Panc1 (cell line): ENCODE data around the gene ONECUT2. TPM values are rescaled to one million over a fixed set of nuclear protein-coding genes. Genes with fewer than 3 reads are reported as not detected.

Experiments used
- ATAC-seq: fragments of 200-7000 bp; cut with Tn5 transposase; 2 replicates; pipeline ENCODE4 v1.9.1; 2020; ENCODE audit warnings: mild to moderate bottlenecking, moderate library complexity
- BruUV-seq: library from RNA; stranded (reverse); fragments of 400-500 nt; replicated peaks from 2 replicates; lab custom pipeline; 2021; lab: Mats Ljungman, UMichigan
- CTCF ChIA-PET: fragments of 300-600 bp; sonication (Branson Sonifier 250); formaldehyde crosslinking; loops from one replicate; lab custom pipeline; 2022; ENCODE audit warnings: antibody characterized with exemption; lab: Charles Lee
- POLR2A ChIA-PET: fragments of 300-600 bp; sonication (Branson Sonifier 250); formaldehyde crosslinking; loops from one replicate; lab custom pipeline; 2022; ENCODE audit warnings: antibody characterized with exemption; lab: Charles Lee
- DNase-seq: peaks from one replicate; pipeline ENCODE4 v3.0.0-alpha.2; 2010; ENCODE audit warnings: low read depth, low spot score
- H3K27ac ChIP-seq: 2 replicates; pipeline ENCODE4 v1.5.1; 2011; ENCODE audit warnings: mild to moderate bottlenecking, low read length, inconsistent platforms
- H3K27me3 ChIP-seq: fragments of 200-500 bp; sonication (Bioruptor generic); 2 replicates; pipeline ENCODE4 v1.6.0; 2014; ENCODE audit warnings: low read length, inconsistent platforms; ENCODE audit not compliant: control insufficient read depth, insufficient read depth
- H3K36me3 ChIP-seq: fragments of 200-500 bp; sonication (Bioruptor generic); 2 replicates; pipeline ENCODE4 v1.5.1; 2014; ENCODE audit warnings: inconsistent platforms, mild to moderate bottlenecking, low read length, moderate library complexity; ENCODE audit not compliant: control insufficient read depth, insufficient read depth
- H3K4me1 ChIP-seq: 2 replicates; pipeline ENCODE4 v1.5.1; 2011; ENCODE audit warnings: inconsistent platforms, mild to moderate bottlenecking, low read length, moderate library complexity; ENCODE audit not compliant: control insufficient read depth, insufficient read depth
- H3K4me3 ChIP-seq, 2 experiments: 2 replicates each; pipeline ENCODE4 v1.5.1; 2011 to 2012; ENCODE audit warnings: low read depth in 2 of 2, low read length in 2 of 2, mild to moderate bottlenecking in 2 of 2, inconsistent platforms in 1 of 2, moderate library complexity in 1 of 2
- H3K9me3 ChIP-seq: fragments of 200-500 bp; sonication (Bioruptor generic); 2 replicates; pipeline ENCODE4 v1.5.1; 2014; ENCODE audit warnings: low read depth, mild to moderate bottlenecking, inconsistent platforms, low read length, moderate library complexity; ENCODE audit not compliant: control insufficient read depth, insufficient read depth
- CTCF ChIP-seq: fragments of 450-650 bp; IDR thresholded peaks from 2 replicates; pipeline ENCODE4 v1.5.1; 2017; ENCODE audit warnings: mild to moderate bottlenecking
- POLR2AphosphoS5 ChIP-seq: IDR thresholded peaks from 2 replicates; pipeline ENCODE4 v1.6.1; 2012; ENCODE audit warnings: mild to moderate bottlenecking, low read depth, low read length, moderate library complexity
- REST ChIP-seq, 2 experiments: IDR thresholded peaks; 2 replicates each; pipeline ENCODE4 v1.6.1; 2011 to 2012; ENCODE audit warnings: low read depth in 2 of 2, control low read depth in 1 of 2, low read length in 1 of 2, mild to moderate bottlenecking in 1 of 2, moderate library complexity in 1 of 2; ENCODE audit not compliant: insufficient read depth in 1 of 2
- SIN3A ChIP-seq: IDR thresholded peaks from 2 replicates; pipeline ENCODE4 v1.6.1; 2012; ENCODE audit warnings: low read depth, mild to moderate bottlenecking, low read length, moderate library complexity, borderline replicate concordance; ENCODE audit not compliant: insufficient read depth
- TCF7L2 ChIP-seq: IDR thresholded peaks from 2 replicates; pipeline ENCODE4 v1.6.1; 2011; ENCODE audit warnings: mild to moderate bottlenecking, low read depth, low read length, inconsistent platforms
- in situ Hi-C: cut with HindIII; loops from 2 replicates; pipeline ENCODE4 v1.10.0; 2016; ENCODE audit warnings: low sequenced_read_pairs, low pct_unique_long_range_greater_than_20kb
- intact Hi-C: fragments of 100-400 bp; cut with micrococcal nuclease; formaldehyde crosslinking; loops from one replicate; pipeline ENCODE4 v1.10.0; 2022; ENCODE audit not compliant: unreplicated experiment
- total RNA-seq: library from RNA; stranded (reverse); gene quantifications from one replicate; pipeline ENCODE4 v1.2.1, GENCODE V29; 2021; ENCODE audit not compliant: unreplicated experiment

The ONECUT2 gene
- total RNA-seq, 1 experiment from 2014 or later = 0.59 TPM

- intact Hi-C loops (no loop called here), in situ Hi-C loops (no loop called here)
- Histone ChIP-seq H3K4me3 (no peak overlapping the region), H3K4me1 (no peaks in the 10 kb centered on the region), H3K9me3 (no peaks in the 10 kb centered on the region), H3K27me3 (no peaks in the 10 kb centered on the region), H3K36me3 (no peaks in the 10 kb centered on the region), H3K27ac (no peak overlapping the region)
- no peak for DNase-seq
- no peak for ATAC-seq
- no TSS peak for BruUV-seq
- POLR2A ChIA-PET = no interaction called here
- no peak for TF ChIP-seq REST (IDR thresholded peaks at IDR 0.05; ENCODE audit: insufficient read depth in 1 of 2, low read depth in 2 of 2, low read length in 1 of 2)
- TF ChIP-seq TCF7L2 = no peak
- no peak for TF ChIP-seq POLR2AphosphoS5
- no peak for TF ChIP-seq CTCF
- TF ChIP-seq SIN3A = no peak
- CTCF ChIA-PET = no interaction called here
Observed at GRCh38 chr18:57498682-57499256, 63.6 kb downstream of the ONECUT2 start.

- H3K27ac ChIP-seq = no peak overlapping the region
- in situ Hi-C loops (no loop called here), intact Hi-C loops (no loop called here)
- CTCF ChIA-PET = no interaction called here
- DNase-seq (no peak), ATAC-seq (no peak)
- no peaks in the 10 kb centered on the region for H3K36me3 ChIP-seq
- H3K4me1 ChIP-seq = no peaks in the 10 kb centered on the region
- H3K9me3 ChIP-seq = no peaks in the 10 kb centered on the region
- no peak overlapping the region for H3K4me3 ChIP-seq
- TF ChIP-seq TCF7L2 = no peak
- no peak for TF ChIP-seq CTCF
- no peak for TF ChIP-seq POLR2AphosphoS5
- no peak for TF ChIP-seq SIN3A
- BruUV-seq = no TSS peak
- POLR2A ChIA-PET = interaction anchor here (0.7 kb wide), 1 partner anchor 41 kb away, joined by 10 read pairs; no protein-coding TSS in a partner anchor
- H3K27me3 ChIP-seq = peaks cover 2% of the 10 kb centered on the region; the same call in 1 of the 2 replicates
Observed at GRCh38 chr18:57502624-57503023, 67.5 kb downstream of the ONECUT2 start.
